Measurements from ENCODE around the gene TYK2. TPM values are rescaled to one million over a fixed set of nuclear protein-coding genes. Genes with fewer than 3 reads are reported as not detected.
"Not testable (repeated sequence)": the region's sequence is repeated elsewhere in the genome, so short reads cannot be mapped to it uniquely, and the experiment has no call there.

The TYK2 gene
- total RNA-seq, 2 donors from 2014 or later, result 72.4 to 168 TPM

DNA sequence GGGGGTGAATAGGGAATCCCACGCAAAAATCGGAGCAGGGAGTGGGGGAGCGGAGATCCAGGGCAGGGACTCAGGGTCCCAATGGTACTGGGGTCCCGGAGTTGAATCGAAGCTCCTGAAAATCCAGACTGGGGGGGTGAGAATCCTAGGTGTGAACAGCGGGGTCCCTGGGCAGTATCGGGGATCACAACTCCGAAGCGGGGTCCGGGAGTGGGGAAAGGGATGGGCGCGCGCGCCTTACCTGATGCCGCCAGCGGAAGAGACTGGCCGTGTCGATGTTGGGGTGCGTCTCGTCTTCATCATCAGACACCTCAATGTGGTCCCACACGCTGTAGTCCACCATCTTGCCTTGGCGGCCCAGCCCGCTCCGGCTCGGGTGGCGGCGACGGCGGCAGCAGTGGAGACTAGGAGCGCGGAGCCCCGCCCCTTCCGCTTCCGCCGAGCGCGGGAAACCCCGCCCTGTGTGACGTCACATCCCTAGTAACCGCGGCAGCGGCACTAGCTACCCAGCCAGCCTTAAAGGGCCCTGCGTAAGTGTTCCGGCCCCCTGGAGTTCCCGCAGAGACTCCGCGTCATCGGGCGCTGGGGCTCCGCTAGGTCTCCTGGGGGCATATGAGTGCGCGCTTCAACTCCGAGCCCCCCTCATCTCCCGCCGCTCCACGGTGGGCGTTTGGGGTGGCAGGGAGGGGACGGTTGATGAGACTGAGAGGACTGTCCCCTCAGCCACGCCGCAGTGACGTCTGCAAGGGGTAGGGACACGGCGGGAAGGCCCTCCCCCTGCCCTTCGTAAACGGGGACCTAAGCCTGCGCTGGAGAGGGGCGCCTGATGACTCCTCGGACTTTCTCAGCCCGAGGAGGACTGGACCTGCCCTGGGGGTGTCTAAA lies 23.0 kb upstream of the TYK2 start, which contains the start of gene CDC37:
Gene CDC37 (minus strand): TSS at position 406 of the 885 bp plus-strand sequence. CDS start 63 bp downstream, at position 343.
- Histone ChIP-seq H3K27ac (peak within 1 kb of the TSS; percentile 21 to 80 (median 63)), H3K9me3 (no peaks in the 10 kb centered on the region), H3K27me3 (peaks cover 0 to 10% of the 10 kb centered on the region in 2 donors), H3K4me3 (peak within 1 kb of the TSS; percentile 80 to 82), H3K36me3 (replicated peaks in 1 of 2; ENCODE audit: insufficient read depth in 1 of 2, low read depth in 2 of 2) (no peaks in the 10 kb centered on the region), H3K4me1 (peaks cover 43% of the 10 kb centered on the region)
- DNase-seq, result peak; percentile 97 to 98 (median 98)
- 0 to 1% methylated on average over 20 to 62 of the region's 69 CpGs for WGBS, 2 donors
- TF ChIP-seq POLR2A (IDR thresholded peaks at IDR 0.05), result peak; percentile 52 to 83 (median 82)
- TF ChIP-seq, protein P1, sequence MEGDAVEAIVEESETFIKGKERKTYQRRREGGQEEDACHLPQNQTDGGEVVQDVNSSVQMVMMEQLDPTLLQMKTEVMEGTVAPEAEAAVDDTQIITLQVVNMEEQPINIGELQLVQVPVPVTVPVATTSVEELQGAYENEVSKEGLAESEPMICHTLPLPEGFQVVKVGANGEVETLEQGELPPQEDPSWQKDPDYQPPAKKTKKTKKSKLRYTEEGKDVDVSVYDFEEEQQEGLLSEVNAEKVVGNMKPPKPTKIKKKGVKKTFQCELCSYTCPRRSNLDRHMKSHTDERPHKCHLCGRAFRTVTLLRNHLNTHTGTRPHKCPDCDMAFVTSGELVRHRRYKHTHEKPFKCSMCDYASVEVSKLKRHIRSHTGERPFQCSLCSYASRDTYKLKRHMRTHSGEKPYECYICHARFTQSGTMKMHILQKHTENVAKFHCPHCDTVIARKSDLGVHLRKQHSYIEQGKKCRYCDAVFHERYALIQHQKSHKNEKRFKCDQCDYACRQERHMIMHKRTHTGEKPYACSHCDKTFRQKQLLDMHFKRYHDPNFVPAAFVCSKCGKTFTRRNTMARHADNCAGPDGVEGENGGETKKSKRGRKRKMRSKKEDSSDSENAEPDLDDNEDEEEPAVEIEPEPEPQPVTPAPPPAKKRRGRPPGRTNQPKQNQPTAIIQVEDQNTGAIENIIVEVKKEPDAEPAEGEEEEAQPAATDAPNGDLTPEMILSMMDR (IDR thresholded peaks at IDR 0.05), result peak in 2 of 7 experiments; percentile 8 to 13
- intact Hi-C loops (cut with DNase I), result no loop called here
- ATAC-seq, result peak; percentile 96

DNA sequence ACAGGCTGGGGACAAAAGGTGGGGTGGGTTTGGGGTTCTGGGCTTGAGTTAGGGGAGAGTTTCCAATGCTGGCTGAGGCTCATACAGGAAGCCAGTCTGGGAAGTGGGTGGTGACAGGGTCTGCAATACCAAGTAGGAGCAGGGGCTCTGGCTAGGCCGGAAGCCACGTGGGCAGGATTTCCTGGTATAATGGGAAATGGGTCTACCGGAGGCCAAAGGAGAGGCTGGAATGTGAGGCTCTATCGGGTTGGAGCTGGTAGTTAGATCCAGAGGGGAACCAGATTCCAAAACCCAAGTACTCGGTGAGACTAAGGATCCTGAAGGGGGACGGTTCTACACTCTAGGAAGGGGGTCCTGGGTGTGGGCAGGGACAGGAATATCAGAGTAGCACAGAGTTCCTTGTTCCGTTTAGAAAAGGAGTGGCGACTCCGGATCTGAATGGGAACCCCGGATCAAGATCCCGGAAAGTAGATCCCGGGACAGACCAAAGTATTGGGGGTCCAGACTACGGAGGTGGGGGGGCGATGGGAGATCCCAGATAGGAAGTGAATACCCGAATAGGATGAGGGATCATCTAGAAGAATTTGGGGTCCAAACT lies 22.2 kb upstream of the TYK2 start:
- peaks cover 0 to 10% of the 10 kb centered on the region in 2 donors for H3K27me3 ChIP-seq

DNA sequence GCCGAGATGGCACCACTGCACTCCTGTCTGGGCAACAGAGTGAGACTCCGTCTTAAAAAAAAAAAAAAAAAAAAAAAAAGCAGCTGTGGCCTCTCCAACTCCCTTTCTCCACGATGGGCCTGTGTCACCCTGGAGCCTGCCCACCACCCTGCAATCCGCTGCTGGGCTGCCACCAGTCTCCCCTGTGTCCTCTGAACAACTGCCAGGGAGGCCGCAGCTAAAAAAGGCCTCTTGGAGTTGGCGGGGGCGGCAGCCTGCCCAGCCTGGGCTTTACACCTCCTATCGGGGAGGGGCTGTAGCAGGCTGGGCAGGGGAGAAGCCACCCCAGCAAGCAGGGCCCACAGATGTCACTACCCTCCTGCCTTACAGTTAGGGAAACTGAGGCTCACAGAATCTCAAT lies 19.5 kb upstream of the TYK2 start:
- intact Hi-C loops (cut with DNase I), result loop anchor here (10.0 kb wide), 1 partner anchor 465 kb away; the partner anchor contains the start of gene OLFM2
- TF ChIP-seq, protein P1 (IDR thresholded peaks at IDR 0.05), result no peak
- TF ChIP-seq POLR2A (IDR thresholded peaks at IDR 0.05), result no peak
- Histone ChIP-seq H3K9me3 (no peaks in the 10 kb centered on the region), H3K4me3 (no peak overlapping the region), H3K36me3 (replicated peaks in 1 of 2; ENCODE audit: insufficient read depth in 1 of 2, low read depth in 2 of 2) (peaks cover 0 to 4% of the 10 kb centered on the region in 2 donors), H3K4me1 (peaks cover 40% of the 10 kb centered on the region), H3K27ac (no peak overlapping the region), H3K27me3 (peaks cover 0 to 8% of the 10 kb centered on the region in 2 donors)
- ATAC-seq (no peak), DNase-seq (no peak)
- WGBS, 2 donors, result 87 to 90% methylated on average over 2 to 7 of the region's 8 CpGs

More for the DNA sequence above, 22.2 kb upstream of the TYK2 start:
- TF ChIP-seq POLR2A (IDR thresholded peaks at IDR 0.05), result peak in 2 of 3 donors; percentile 7
- TF ChIP-seq, protein P1 (IDR thresholded peaks at IDR 0.05), result no peak
- no peaks in the 10 kb centered on the region for H3K9me3 ChIP-seq
- no peaks in the 10 kb centered on the region for H3K36me3 ChIP-seq (replicated peaks in 1 of 2; ENCODE audit: insufficient read depth in 1 of 2, low read depth in 2 of 2)
- peaks cover 43% of the 10 kb centered on the region for H3K4me1 ChIP-seq
- ATAC-seq (no peak), DNase-seq (peak in 1 of 4 donors; percentile 28)
- 1% methylated on average over 15 of the region's 15 CpGs for WGBS, 2 donors
- H3K4me3 ChIP-seq, result peak overlapping the region; percentile 80 to 82
- peak overlapping the region in 3 of 4 donors; percentile 55 to 80 (median 71) for H3K27ac ChIP-seq
- intact Hi-C loops (cut with DNase I), result no loop called here

DNA sequence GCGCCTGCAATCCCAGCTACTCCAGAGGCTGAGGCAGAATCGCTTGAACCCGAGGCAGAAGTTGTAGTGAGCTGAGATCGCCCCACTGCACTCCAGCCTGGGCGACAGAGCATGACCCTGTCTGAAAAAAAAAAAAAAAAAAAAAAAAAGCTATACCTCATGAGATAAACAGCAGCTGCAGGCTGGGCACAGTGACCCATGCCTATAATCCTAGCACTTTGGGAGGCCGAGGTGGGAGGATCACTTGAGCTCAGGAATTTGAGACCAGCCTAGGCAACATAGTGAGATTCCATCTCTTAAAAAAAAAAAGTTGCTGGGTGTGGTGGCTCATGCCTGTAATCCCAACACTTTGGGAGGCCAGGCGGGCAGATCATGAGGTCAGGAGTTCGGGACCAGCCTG lies 19.0 kb upstream of the TYK2 start:
- ATAC-seq; H3K36me3 ChIP-seq (replicated peaks in 1 of 2; ENCODE audit: insufficient read depth in 1 of 2, low read depth in 2 of 2); H3K9me3 ChIP-seq; H3K27ac ChIP-seq; DNase-seq; H3K4me3 ChIP-seq; H3K27me3 ChIP-seq: not testable (repeated sequence)
- 67 to 82% methylated on average over 6 to 8 of the region's 8 CpGs for WGBS, 2 donors
- intact Hi-C loops (cut with DNase I), result loop anchor here (10.0 kb wide), 1 partner anchor 465 kb away; the partner anchor contains the start of gene OLFM2
- peaks cover 34% of the 10 kb centered on the region for H3K4me1 ChIP-seq

DNA sequence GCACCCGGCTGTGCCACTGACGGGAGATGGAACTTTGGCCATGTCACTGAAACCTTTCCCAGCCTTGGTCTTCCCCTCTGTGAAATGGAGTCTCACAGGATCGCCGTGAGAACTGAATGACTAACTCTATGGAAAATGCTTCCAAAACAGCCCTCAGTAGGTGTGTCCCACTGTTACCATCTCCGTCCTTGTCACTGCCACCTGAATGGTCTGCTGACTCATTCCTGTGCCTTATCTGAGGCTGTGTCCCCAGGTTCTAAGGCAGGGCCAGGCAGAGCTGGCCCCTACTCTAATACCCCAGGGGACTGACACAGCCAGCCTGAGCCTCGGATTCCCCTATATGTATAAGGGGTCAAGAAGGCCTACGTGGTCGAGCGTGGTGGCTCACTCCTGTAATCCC lies 18.4 kb upstream of the TYK2 start:
- no peak for TF ChIP-seq POLR2A (IDR thresholded peaks at IDR 0.05)
- peaks cover 29% of the 10 kb centered on the region for H3K4me1 ChIP-seq
- no peak overlapping the region for H3K27ac ChIP-seq
- ATAC-seq (no peak), DNase-seq (no peak)
- H3K4me3 ChIP-seq, result no peak overlapping the region
- no peaks in the 10 kb centered on the region for H3K9me3 ChIP-seq
- intact Hi-C loops (cut with DNase I), result loop anchor here (10.0 kb wide), 1 partner anchor 464 kb away; the partner anchor contains the start of gene OLFM2
- H3K36me3 ChIP-seq (replicated peaks in 1 of 2; ENCODE audit: insufficient read depth in 1 of 2, low read depth in 2 of 2), result peaks cover 0 to 9% of the 10 kb centered on the region in 2 donors
- 72 to 88% methylated on average over 8 of the region's 9 CpGs for WGBS, 2 donors
- H3K27me3 ChIP-seq, result no peaks in the 10 kb centered on the region

Data from body of pancreas (tissue), 4 donors.